Measurements from ENCODE around the gene LMNTD2.

The LMNTD2 gene

DNA sequence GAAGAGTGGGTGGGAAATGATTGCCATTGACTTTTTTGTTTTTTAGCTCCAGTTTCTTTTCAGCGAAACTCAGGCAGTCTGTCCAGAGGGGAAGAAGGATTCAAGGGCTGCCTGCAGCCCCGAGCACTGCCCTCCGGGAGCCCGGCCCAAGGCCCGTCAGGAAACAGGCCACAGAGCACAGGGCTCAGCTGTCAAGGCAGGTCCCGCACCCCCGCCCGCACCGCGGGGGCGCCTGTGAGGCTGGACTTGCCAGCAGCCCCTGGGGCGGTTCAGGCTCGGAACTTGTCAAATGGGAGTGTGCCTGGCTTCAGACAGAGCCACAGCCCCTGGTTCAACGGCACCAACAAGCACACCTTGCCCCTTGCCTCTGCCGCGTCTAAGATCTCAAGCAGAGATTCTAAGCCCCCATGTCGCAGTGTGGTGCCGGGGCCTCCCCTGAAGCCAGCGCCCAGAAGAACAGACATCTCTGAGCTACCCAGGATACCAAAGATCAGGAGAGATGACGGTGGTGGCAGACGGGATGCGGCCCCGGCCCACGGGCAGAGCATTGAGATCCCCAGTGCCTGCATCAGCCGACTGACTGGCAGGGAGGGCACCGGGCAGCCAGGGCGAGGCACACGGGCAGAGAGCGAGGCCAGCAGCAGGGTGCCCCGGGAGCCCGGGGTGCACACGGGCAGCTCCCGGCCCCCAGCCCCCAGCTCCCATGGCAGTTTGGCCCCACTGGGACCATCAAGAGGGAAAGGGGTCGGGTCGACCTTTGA, 46.7 kb upstream of the LMNTD2 start:
- no peak for DNase-seq
- TF ChIP-seq, protein P1, sequence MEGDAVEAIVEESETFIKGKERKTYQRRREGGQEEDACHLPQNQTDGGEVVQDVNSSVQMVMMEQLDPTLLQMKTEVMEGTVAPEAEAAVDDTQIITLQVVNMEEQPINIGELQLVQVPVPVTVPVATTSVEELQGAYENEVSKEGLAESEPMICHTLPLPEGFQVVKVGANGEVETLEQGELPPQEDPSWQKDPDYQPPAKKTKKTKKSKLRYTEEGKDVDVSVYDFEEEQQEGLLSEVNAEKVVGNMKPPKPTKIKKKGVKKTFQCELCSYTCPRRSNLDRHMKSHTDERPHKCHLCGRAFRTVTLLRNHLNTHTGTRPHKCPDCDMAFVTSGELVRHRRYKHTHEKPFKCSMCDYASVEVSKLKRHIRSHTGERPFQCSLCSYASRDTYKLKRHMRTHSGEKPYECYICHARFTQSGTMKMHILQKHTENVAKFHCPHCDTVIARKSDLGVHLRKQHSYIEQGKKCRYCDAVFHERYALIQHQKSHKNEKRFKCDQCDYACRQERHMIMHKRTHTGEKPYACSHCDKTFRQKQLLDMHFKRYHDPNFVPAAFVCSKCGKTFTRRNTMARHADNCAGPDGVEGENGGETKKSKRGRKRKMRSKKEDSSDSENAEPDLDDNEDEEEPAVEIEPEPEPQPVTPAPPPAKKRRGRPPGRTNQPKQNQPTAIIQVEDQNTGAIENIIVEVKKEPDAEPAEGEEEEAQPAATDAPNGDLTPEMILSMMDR (IDR thresholded peaks at IDR 0.05): no peak
- peaks cover 34% of the 10 kb centered on the region for H3K36me3 Mint-ChIP-seq (ENCODE audit: low read depth)
- peaks cover 4% of the 10 kb centered on the region for H3K4me1 Mint-ChIP-seq
- H3K4me3 Mint-ChIP-seq: no peak overlapping the region
- H3K27ac Mint-ChIP-seq: peak overlapping the region; percentile 83
- H3K9me3 Mint-ChIP-seq: no peaks in the 10 kb centered on the region
- no peaks in the 10 kb centered on the region for H3K27me3 Mint-ChIP-seq (ENCODE audit: low read depth, poor library complexity)

DNA sequence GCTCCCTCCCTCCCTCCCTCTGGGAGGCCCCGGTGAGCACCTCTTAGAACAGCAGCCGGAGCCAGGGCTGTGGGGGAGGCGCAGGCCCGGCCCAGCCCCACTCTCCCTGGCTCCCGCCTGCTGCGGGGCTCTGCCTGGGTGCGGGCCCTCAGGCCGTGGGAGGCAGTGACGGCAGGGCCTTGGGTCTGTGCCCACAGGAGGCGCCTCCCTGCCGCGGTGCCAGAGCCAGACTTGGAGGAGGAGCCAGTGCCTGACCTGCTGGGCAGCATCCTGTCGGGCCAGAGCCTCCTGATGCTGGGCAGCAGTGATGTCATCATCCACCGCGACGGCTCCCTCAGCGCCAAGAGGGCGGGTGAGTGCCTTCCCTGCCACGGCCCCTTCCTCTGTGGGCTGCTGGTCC, 45.7 kb upstream of the LMNTD2 start:
- Mint-ChIP-seq H3K27ac (no peak overlapping the region), H3K4me3 (no peak overlapping the region), H3K4me1 (no peaks in the 10 kb centered on the region), H3K9me3 (no peaks in the 10 kb centered on the region), H3K36me3 (ENCODE audit: low read depth) (peaks cover 39% of the 10 kb centered on the region), H3K27me3 (ENCODE audit: low read depth, poor library complexity) (no peaks in the 10 kb centered on the region)
- TF ChIP-seq, protein P1 (IDR thresholded peaks at IDR 0.05): no peak
- no peak for DNase-seq

DNA sequence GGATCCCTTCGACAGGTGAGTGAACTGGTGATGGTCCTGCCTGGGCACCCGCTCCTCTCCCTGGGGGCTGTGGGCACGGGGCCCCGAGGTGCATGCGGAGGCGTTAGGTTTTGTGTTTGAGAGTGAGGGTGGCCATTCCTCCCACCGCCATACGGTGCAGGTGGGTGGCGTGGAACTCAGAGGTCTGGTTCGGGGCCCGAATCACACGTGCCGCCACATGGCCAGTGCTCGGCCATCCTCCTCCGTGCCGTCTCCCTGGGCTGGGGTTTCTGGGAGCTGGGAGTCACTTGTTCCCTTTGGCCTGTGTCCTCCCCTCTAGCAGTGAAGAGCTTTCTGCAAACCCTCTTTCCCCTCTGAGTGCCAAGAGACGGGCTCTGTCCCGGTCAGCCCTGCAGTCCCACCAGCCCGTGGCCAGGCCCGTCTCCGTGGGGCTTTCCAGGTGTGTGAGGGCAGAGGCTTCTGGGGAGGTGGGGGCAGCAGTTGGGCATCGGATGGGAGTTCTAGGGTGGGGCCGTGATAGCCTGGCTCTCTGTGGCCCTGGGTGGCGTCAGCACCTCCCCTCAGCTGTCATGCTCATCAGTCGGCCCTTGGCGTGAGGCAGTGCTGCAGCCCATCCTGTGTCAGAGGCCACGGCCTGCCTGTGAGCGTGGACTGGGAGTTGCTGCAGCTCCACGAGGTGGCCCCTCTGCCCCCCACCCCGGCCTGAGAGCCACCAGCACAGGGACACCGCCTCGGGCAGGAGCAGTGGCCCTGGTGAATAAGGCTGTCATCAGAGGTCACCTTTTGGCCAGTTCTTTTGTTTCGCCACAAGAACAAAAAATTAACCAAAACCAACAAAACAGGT, 45.0 kb upstream of the LMNTD2 start:
- DNase-seq: no peak
- H3K4me3 Mint-ChIP-seq: no peak overlapping the region
- H3K36me3 Mint-ChIP-seq (ENCODE audit: low read depth): peaks cover 35% of the 10 kb centered on the region
- no peaks in the 10 kb centered on the region for H3K27me3 Mint-ChIP-seq (ENCODE audit: low read depth, poor library complexity)
- no peaks in the 10 kb centered on the region for H3K9me3 Mint-ChIP-seq
- H3K27ac Mint-ChIP-seq: no peak overlapping the region
- H3K4me1 Mint-ChIP-seq: no peaks in the 10 kb centered on the region
- TF ChIP-seq, protein P1 (IDR thresholded peaks at IDR 0.05): no peak

DNA sequence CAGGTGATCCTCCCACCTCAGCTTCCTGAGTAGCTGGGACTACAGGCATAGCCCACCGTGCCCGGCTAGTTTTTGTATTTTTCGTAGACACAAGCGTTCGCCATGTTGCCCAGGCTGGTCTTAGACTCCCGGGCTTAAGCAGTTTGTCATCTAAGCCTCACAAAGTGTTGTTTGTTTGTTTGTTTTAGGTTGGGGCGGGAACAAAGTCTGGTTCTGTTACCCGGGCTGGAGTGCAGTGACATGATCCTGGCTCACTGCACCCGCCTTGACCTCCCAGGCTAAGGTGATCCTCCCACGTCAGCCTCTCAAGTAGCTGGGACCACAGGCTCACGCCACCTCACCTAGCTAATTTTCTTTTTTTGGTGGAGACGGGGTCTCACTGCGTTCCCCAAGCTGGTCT, 42.6 kb upstream of the LMNTD2 start:
- Mint-ChIP-seq H3K27me3 (ENCODE audit: low read depth, poor library complexity) (no peaks in the 10 kb centered on the region), H3K4me3 (no peak overlapping the region), H3K4me1 (no peaks in the 10 kb centered on the region), H3K36me3 (ENCODE audit: low read depth) (peaks cover 37% of the 10 kb centered on the region), H3K27ac (no peak overlapping the region), H3K9me3 (no peaks in the 10 kb centered on the region)
- TF ChIP-seq, protein P1 (IDR thresholded peaks at IDR 0.05): no peak
- DNase-seq: no peak

DNA sequence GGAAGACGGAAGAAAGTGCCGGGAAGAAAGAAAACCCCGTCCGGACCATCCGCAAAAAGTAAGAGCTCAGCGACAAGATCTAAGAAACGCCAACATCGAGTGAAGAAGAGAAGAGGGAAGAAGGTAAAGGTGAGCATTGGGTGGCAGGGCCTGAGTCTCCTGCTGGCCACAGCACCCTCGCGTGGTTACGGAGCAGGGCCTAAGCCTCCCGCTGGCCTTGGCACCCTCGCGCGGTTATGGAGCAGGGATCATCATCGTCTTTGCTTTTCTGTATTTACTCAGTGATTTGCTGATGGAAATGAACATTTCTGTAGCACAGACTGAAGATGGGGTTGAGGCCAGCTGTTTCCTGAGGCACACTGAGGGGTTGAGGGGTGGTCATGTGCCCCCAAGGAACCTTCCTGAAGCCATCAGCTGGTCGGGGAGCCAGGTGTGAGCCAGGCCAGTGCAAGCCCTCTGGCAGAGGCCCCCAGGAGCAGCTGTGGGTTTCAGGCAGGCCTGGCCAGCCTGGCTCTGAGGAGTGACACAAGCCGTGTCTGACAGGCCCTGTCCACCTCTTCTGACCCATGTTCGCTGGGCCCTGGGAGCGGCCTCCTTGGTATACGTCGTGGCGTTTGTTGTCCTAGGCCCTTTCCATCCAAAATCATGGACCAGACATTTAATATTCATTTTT, 41.2 kb upstream of the LMNTD2 start:
- Mint-ChIP-seq H3K4me1 (no peaks in the 10 kb centered on the region), H3K27ac (peak overlapping the region; percentile 59), H3K4me3 (no peak overlapping the region), H3K9me3 (no peaks in the 10 kb centered on the region), H3K27me3 (ENCODE audit: low read depth, poor library complexity) (no peaks in the 10 kb centered on the region), H3K36me3 (ENCODE audit: low read depth) (peaks cover 41% of the 10 kb centered on the region)
- no peak for DNase-seq
- TF ChIP-seq, protein P1 (IDR thresholded peaks at IDR 0.05): no peak
